ENCODE data around the gene HOXC6.

Gene HOXC6

DNA sequence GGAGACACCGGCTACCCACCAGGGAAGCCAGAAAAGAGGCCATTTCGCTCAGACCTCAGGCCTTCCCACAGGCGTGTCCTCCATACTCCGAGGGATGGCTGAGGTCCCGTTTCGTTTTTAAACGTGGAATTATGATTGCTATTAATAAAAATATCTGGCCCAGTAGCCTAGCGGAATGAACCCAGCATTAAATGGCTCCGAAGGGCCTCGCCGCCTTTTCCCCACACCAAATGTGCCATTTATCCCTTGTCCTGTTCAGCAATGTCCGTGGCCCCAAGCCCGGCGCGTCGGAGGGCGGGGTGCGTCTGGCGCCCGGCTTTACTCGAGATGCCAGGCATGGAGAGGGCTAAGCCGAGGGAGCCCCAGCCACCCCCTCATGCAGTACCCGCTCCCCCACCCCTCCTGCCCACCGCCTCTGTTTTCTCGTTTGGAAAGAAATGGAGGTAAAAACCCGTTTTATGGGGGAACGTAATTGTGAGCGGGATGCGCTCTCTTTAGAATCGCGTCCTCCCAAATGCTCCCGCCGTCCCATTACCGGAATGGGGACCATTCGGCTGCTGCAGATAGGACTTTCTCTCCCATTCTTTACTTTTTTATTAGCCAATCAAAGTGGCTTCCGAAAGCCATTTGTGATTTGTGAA, 13.7 kb upstream of the HOXC6 start:
- no peak overlapping the region for H3K4me3 ChIP-seq (ENCODE audit: low read depth, low read length)

DNA sequence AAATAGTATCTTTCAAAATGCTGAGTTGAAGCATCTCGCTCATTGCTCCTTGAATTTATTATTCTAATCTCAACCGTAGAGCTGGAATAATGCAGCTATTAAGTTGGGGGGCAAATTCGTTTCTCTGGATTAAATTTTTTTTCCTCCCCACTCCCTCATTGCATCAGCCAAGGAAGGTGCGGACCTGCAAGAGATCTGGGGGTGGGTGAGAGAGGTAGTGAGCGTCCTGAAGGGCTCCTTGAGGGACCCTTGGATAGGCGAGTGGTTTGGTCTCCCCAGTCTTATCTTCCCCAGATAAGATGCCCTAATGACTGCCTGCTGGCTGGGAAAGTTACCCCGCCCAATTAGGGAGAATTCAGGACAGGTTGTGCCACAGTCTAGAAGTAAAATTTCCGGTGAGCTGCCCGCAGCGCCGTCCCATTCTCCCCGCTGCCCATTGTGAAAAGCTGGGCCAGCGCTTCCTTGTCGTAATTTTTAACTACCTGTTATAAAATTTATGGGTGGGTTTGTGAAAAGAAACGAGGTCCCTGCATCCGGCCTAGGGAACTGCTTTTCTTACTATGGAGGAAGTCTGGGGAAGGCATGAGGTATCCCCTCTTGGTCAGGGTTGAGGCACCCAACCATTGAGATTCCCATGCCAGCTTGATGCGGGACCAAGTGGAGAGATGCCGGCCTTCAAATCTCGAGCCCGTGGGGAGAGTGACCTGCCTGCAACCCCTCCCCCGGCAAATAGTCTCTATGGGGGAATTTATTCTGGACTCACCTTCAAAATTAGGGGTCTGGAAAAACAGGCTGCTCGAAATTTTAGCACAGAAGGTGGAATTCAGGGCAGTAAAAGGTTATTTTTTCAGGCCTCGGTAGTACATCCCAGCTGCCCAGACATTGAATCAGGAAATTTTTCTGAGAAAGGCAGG, 13.0 kb upstream of the HOXC6 start:
- Histone ChIP-seq H3K9me3 (ENCODE audit: control insufficient read depth, insufficient read depth, low read depth, low read length) (no peaks in the 10 kb centered on the region), H3K4me3 (ENCODE audit: low read depth, low read length) (no peak overlapping the region), H3K27ac (ENCODE audit: extremely low read depth, low read depth, low read length) (peak overlapping the region; percentile 87; the same call in 1 of the 2 replicates), H3K36me3 (ENCODE audit: control insufficient read depth in 2 of 2, insufficient read depth in 1 of 2, low read length in 2 of 2) (no peaks in the 10 kb centered on the region), H3K4me1 (ENCODE audit: control insufficient read depth, insufficient read depth, low read length) (peaks cover 44% of the 10 kb centered on the region)
- ChIA-PET POLR2A (interaction anchor here (0.6 to 1.1 kb wide), 2 partner anchors 19 to 55 kb away, joined by 3 read pairs; no protein-coding TSS in a partner anchor), CTCF (interaction anchor here (0.8 to 3.8 kb wide), 7 partner anchors 8 to 199 kb away, joined by 3 to 23 read pairs (median 4); partner anchors contain the start of genes HOXC5, HOXC6 and HOXC8)
- TF ChIP-seq ZNF843 (tag by site-specific recombination; IDR thresholded peaks at IDR 0.05) (0 out of 2 replicates have a peak, but pooled peaks have one; percentile 19), BCL11B (tag by site-specific recombination; IDR thresholded peaks at IDR 0.05; ENCODE audit: low read depth) (0 out of 2 replicates have a peak, but pooled peaks have one; percentile 44), ZNF561 (tag by site-specific recombination; IDR thresholded peaks at IDR 0.05; ENCODE audit: borderline replicate concordance) (no peak), IKZF3 (tag by site-specific recombination; IDR thresholded peaks at IDR 0.05) (peak; percentile 68), PRDM4 (tag by site-specific recombination; IDR thresholded peaks at IDR 0.05) (0 out of 2 replicates have a peak, but pooled peaks have one; percentile 35), KLF16 (tag by site-specific recombination; IDR thresholded peaks at IDR 0.05) (0 out of 2 replicates have a peak, but pooled peaks have one; percentile 31), ZIC2 (tag by site-specific recombination; IDR thresholded peaks at IDR 0.05) (peak; percentile 60), ZSCAN30 (tag by site-specific recombination; IDR thresholded peaks at IDR 0.05) (0 out of 2 replicates have a peak, but pooled peaks have one; percentile 18)

More for the DNA sequence above, 13.7 kb upstream of the HOXC6 start:
- H3K36me3 ChIP-seq (ENCODE audit: control insufficient read depth in 2 of 2, insufficient read depth in 1 of 2, low read length in 2 of 2), result no peaks in the 10 kb centered on the region
- POLR2A ChIA-PET, result no interaction called here
- peak overlapping the region; percentile 47 for H3K27ac ChIP-seq (ENCODE audit: extremely low read depth, low read depth, low read length)
- CTCF ChIA-PET, result interaction anchor here (0.8 to 3.8 kb wide), 4 partner anchors 18 to 200 kb away, joined by 3 to 23 read pairs (median 4); partner anchors contain the start of gene HOXC5
- peaks cover 39% of the 10 kb centered on the region for H3K4me1 ChIP-seq (ENCODE audit: control insufficient read depth, insufficient read depth, low read length)
- no peaks in the 10 kb centered on the region for H3K9me3 ChIP-seq (ENCODE audit: control insufficient read depth, insufficient read depth, low read depth, low read length)
- no peak for TF ChIP-seq ZNF560 (tag by site-specific recombination; IDR thresholded peaks at IDR 0.05; ENCODE audit: borderline replicate concordance)
- TF ChIP-seq ZNF169 (tag by site-specific recombination; IDR thresholded peaks at IDR 0.05), result no peak
- 0 out of 2 replicates have a peak, but pooled peaks have one; percentile 16 for TF ChIP-seq YY1 (tag by site-specific recombination; IDR thresholded peaks at IDR 0.05)
- TF ChIP-seq TSHZ1 (tag by site-specific recombination; IDR thresholded peaks at IDR 0.05; ENCODE audit: borderline replicate concordance), result no peak
- TF ChIP-seq ZNF660 (tag by site-specific recombination; IDR thresholded peaks at IDR 0.05), result no peak
- TF ChIP-seq KLF16 (tag by site-specific recombination; IDR thresholded peaks at IDR 0.05), result no peak
- TF ChIP-seq IKZF3 (tag by site-specific recombination; IDR thresholded peaks at IDR 0.05), result peak; percentile 43; the same call in 1 of the 2 replicates
- TF ChIP-seq ZNF202 (tag by site-specific recombination; IDR thresholded peaks at IDR 0.05; ENCODE audit: borderline replicate concordance), result no peak
- no peak for TF ChIP-seq ZEB2 (tag by site-specific recombination; IDR thresholded peaks at IDR 0.05)
- no peak for TF ChIP-seq PRDM10 (tag by site-specific recombination; IDR thresholded peaks at IDR 0.05)
